Endothelial cell of hepatic sinusoid (primary cell): ENCODE data around the gene AGO3.

Source experiments
- in situ Hi-C: cut with HindIII; loops from 2 replicates; pipeline ENCODE4 v1.10.0; 2017; ENCODE audit warnings: low sequenced_read_pairs

AGO3 gene

GRCh38 chr1:35930593-35931445 lies at the start of gene AGO3:
Gene AGO3, plus strand, starts transcription at chr1:35931105. Its CDS starts 322 bp downstream, at chr1:35931427.
- in situ Hi-C loops = no loop called here

DNA sequence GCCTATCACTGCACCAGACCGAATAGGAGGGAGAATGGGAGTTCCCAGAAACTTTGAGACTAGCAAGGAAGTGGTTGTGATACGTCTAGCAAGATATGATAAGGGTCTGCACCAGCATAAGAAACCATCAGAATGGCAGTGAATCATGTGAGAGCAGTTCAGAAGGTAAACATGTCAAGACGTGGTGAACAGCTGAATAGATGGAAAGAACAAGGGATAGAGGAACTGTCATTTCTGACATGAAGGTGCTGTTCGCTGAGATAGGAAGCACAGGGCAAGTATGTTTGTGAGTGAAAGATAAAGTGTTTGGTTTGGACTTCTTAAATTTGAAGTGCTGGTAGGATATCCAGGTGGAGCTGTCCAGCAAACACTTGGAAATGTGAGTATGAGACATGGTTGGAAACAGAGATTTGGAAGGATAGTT lies 49.0 kb upstream of the AGO3 start:
- in situ Hi-C loops = no loop called here

GRCh38 chr1:35882586-35882944 lies 48.3 kb upstream of the AGO3 start:
- in situ Hi-C loops = no loop called here

GRCh38 chr1:35882945-35883634 lies 47.8 kb upstream of the AGO3 start, which contains the start of gene AGO1:
Gene AGO1, plus strand, starts transcription at chr1:35883209. Its CDS starts 213 bp downstream, at chr1:35883422.
- in situ Hi-C loops = no loop called here

GRCh38 chr1:35883635-35884101 lies 47.2 kb upstream of the AGO3 start:
- in situ Hi-C loops = no loop called here

- in situ Hi-C loops = loop anchor here (5.0 kb wide), 1 partner anchor 37 kb away; no protein-coding TSS in a partner anchor
These were observed 46.0 kb upstream of the AGO3 start for GRCh38 chr1:35884934-35885333.

DNA sequence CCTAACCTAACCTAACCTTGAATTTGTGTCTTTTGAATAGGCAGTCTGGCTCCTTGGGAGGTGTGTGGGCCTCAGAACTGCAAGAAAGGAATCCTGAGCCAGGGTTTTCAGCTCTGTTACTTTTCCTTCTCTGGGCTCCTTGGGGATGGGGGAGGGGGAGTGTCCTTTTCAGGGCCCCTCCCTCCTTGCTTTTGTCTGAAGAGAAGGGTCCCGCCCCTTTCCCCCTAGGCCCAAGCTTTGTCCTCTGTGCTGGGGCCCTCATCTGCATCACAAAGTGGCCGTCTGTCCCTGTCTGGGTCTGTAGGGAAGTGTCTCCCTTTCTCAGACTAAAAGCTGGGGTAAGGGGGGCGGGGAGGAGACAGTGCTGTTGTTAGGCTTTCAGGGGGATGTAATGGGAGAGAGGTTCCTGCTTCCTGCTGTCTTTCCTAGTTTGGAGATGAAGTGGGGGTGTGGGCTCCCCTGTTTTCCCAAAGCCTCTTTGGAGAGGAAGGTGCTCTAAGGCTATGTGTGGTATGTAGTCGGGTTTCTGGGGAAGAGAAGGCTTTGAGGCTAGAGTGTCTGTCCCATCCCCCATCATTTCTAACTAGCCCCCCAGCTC lies 44.8 kb upstream of the AGO3 start:
- in situ Hi-C loops = loop anchor here (5.0 kb wide), 1 partner anchor 36 kb away; no protein-coding TSS in a partner anchor

DNA sequence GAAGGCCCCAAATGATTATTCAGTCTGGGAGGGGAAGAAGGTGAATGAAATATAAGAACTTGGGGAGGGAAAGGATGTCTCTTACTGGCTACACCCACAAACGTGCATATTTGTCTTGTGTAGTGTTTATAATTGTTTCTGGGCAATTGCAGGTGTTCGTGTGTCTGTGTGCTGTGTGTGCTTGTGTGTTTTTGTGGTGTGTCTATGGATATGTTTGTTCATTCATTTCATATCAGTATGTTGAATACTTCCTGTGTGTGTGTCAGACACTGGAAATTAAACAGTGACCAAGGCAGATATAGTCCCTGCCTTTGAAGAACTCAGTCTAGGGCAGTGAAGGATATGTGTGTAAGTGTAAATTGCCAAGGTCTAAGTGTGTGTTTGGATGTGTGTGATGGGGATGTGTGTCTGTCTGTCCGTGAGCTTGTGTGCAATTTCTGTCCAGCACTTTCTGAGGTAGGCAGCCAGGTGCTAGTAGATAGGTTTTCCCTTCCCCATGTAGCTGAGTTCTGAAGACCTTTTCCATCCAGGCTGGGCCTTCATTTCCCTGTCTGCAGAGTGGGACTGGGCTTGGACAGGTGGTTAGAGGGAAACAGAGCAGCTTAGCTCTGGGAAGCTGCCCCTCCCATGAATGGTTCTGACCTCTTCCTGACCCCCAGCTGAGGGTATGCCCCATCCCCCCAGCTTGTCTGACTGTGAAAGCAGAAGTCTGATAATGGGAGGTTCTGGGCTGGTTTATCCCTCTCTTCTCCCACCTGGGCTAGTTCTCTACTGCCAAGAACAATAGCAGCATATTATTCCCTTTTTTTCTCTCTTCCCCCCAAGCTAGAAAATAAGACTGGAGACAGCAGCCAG lies 44.1 kb upstream of the AGO3 start:
- in situ Hi-C loops = loop anchor here (5.0 kb wide), 1 partner anchor 35 kb away; no protein-coding TSS in a partner anchor

GRCh38 chr1:35887508-35887907 lies 43.4 kb upstream of the AGO3 start:
- in situ Hi-C loops = loop anchor here (5.0 kb wide), 1 partner anchor 35 kb away; no protein-coding TSS in a partner anchor

GRCh38 chr1:35888255-35888654 lies 42.6 kb upstream of the AGO3 start:
- in situ Hi-C loops = loop anchor here (5.0 kb wide), 1 partner anchor 34 kb away; no protein-coding TSS in a partner anchor

- in situ Hi-C loops = loop anchor here (5.0 kb wide), 1 partner anchor 33 kb away; no protein-coding TSS in a partner anchor
These were observed 41.9 kb upstream of the AGO3 start for GRCh38 chr1:35888981-35889380.

GRCh38 chr1:35893051-35893879 lies 37.6 kb upstream of the AGO3 start:
- in situ Hi-C loops = no loop called here

- in situ Hi-C loops = no loop called here
These were observed 36.7 kb upstream of the AGO3 start for GRCh38 chr1:35894183-35894582.

DNA sequence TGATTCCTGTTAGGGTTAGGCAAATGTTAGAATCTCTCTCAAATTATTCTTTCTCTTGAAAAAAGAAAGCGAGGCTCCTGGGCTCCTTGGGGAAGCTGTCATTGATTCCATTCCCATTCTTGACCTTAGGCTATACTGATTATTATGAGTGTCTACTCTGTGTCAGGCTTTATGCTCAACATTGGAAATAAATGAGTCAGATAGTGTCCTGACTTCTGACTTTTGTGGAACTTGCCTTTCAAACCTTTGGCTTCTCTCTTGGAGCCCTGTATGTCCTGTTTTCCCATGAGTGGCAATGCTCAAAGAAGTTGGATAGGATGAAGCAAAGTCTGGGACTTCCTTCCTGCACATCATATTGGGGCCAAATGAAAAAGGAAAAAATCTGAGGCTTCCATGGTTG lies 36.2 kb upstream of the AGO3 start:
- in situ Hi-C loops = no loop called here

DNA sequence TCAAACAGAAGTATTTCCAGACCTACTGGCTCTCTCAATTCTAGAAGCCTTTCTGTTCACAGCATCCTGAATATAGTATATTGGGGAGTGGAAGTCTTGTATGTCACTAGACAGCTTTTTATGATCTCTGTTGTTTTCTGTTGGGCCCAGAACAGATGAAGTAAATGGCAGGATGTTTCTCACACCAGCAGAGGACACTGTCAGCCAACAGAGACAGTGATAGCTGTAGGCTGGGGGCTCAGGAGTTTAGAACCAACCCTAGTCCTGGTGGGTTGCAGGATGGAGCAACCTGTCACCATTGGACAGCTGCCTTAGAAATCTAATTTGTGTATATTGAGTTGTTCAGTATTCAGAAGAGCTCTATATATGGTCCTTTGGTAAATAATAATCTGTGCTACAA lies 31.0 kb upstream of the AGO3 start:
- in situ Hi-C loops = no loop called here

- in situ Hi-C loops = no loop called here
These were observed 29.7 kb upstream of the AGO3 start for GRCh38 chr1:35901235-35901634.

- in situ Hi-C loops = no loop called here
These were observed 28.2 kb upstream of the AGO3 start for GRCh38 chr1:35902671-35903070.

GRCh38 chr1:35914717-35915116 lies 16.2 kb upstream of the AGO3 start:
- in situ Hi-C loops = no loop called here

- in situ Hi-C loops = no loop called here
These were observed 15.2 kb upstream of the AGO3 start for GRCh38 chr1:35915693-35916092.
